GM13976 (cell line): ENCODE measurements around the gene ZCCHC24.
"Not testable (repeated sequence)": the region's sequence is repeated elsewhere in the genome, so short reads cannot be mapped to it uniquely, and the experiment has no call there.

ENCODE experiments used
- DNase-seq: peaks from one replicate; pipeline ENCODE4 v3.0.0; 2012; ENCODE audit warnings: low spot score
- in situ Hi-C: fragments of 300-500 bp; cut with MboI; formaldehyde crosslinking; loops from one replicate; pipeline ENCODE4 v1.12.0; 2022; ENCODE audit warnings: low sequenced_read_pairs, mixed read lengths, inconsistent platforms; ENCODE audit not compliant: unreplicated experiment
- TF ChIP-seq, protein P1 (sequence below): IDR thresholded peaks from 2 replicates; pipeline ENCODE4 v1.5.1; 2012; ENCODE audit warnings: borderline replicate concordance, mild to moderate bottlenecking; ENCODE audit not compliant: insufficient read depth; ENCODE audit errors: extremely low read depth, missing control alignments, control extremely low read depth

ZCCHC24 gene

DNA sequence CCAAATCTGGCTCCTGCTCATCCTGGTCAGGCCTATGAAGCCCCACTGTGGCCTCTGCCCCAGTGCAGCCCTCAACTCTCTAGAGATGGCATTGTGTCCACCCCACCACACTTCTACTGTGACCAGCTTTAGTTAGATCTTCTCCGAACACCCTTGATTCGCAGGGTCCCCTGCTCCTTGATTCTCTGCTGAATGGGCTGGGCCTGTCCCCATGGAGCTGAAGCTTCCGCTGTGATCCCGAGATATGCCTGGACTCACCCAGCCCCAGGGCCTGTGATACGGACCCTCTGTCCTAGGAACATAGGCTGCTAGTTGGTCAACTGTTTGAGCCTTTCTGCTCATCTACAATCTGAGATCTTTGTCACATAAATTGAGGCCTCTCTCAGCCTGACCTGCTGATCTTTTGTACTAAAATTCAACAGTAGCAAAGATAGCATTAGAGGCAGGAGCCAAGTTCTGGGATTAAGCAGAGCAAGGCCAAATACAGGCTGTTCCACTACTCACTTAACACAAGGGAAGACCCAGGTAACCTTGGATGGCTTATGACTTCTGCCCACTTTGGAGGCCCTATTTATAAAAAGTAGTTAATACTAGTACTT is 104.7 kb downstream of the ZCCHC24 start:
- no peak for DNase-seq
- TF ChIP-seq, protein P1, sequence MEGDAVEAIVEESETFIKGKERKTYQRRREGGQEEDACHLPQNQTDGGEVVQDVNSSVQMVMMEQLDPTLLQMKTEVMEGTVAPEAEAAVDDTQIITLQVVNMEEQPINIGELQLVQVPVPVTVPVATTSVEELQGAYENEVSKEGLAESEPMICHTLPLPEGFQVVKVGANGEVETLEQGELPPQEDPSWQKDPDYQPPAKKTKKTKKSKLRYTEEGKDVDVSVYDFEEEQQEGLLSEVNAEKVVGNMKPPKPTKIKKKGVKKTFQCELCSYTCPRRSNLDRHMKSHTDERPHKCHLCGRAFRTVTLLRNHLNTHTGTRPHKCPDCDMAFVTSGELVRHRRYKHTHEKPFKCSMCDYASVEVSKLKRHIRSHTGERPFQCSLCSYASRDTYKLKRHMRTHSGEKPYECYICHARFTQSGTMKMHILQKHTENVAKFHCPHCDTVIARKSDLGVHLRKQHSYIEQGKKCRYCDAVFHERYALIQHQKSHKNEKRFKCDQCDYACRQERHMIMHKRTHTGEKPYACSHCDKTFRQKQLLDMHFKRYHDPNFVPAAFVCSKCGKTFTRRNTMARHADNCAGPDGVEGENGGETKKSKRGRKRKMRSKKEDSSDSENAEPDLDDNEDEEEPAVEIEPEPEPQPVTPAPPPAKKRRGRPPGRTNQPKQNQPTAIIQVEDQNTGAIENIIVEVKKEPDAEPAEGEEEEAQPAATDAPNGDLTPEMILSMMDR = no peak
- in situ Hi-C loops = no loop called here

DNA sequence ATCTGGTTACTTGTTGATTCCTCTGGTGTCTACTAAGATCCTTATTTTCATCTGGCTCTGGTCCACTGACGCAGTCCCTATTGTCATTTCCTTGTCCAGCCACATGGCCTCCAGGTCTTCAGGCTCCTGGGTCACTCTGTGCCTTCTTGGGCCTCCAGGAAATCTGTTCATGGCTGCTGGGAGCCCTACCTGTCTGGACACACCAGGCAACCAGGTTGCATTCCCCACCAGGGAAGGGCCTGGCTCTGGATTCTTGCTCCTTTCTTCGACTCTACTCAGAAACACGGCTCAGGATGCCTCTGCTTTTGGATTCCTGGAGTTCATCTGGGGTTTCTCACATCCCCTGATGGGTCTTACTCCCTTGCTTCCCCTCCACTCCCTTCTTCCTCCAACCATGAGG is 106.2 kb downstream of the ZCCHC24 start:
- in situ Hi-C loops = no loop called here
- DNase-seq = no peak
- TF ChIP-seq, protein P1 = no peak

DNA sequence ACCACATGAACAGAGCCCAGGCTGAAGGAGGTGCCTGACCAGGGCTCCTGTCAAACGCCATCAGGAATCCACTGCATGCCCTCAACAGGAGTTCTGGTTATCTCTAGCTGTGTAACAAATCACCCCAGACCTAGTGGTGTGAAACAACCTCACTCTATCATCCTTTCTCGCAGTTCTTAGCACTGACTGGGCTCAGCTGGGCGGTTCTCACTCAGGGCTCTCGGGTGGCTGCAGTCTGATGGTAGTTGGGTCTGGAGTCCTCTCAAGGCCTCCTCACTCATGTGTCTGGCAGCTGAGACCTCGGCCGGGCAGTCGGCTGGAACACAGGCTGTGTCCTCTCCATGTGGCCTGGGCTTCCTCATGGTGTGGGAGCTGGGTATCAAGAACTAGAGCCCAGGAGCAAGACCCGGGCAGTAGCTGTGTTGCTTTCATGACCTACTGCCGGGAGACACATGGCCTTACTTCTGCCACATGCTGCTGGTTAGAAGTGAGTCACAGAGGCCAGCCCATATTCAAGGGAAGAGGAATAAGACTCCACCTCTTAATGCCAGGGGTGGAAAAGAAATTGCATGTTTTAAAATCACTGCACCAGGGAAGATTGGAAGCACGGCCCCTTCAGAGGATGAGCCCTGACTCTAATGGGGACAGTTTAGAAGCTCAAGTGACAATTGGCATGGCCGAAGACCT is 107.5 kb downstream of the ZCCHC24 start:
- in situ Hi-C loops, DNase-seq: not testable (repeated sequence)

DNA sequence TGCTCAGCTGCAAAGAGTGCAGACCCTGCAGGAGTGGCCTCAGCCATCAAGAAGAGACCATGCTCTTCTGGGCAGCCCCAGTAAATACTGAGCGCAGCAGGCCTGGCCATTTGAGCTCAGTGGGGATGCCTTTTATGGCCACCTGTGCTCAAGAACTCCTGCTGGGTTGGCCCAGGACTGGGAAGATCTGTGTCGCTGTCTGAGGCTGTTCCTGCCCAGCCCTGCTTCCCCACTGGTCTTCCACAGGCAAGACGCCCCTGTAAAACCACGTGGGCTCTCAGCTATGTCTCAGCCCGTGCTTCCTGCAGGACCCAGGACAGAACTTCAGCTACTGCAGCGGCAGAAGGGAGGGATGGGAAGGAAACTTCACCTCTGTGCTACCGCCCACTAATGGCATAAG is 108.7 kb downstream of the ZCCHC24 start:
- in situ Hi-C loops = no loop called here
- TF ChIP-seq, protein P1 = no peak
- no peak for DNase-seq

DNA sequence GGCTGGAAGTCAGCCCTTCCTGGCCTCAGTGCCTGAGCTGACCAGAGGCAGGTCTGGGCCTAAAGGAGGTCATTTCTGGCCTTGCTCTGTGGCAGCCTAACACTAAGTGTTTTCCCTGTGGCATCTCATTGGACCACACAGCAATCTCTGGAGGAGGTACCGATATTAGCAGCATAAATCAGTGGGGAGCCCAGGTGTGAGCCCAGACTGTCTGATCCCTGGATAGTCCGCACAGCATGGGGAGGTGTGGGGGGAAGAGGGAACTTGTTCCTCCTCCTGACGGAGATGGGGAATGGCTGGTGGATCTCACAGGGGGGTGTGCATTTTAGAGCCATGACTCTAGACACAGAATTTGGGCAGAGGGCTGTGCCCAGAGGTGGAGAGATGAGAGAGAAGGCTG is 109.1 kb downstream of the ZCCHC24 start:
- in situ Hi-C loops = no loop called here
- no peak for DNase-seq

DNA sequence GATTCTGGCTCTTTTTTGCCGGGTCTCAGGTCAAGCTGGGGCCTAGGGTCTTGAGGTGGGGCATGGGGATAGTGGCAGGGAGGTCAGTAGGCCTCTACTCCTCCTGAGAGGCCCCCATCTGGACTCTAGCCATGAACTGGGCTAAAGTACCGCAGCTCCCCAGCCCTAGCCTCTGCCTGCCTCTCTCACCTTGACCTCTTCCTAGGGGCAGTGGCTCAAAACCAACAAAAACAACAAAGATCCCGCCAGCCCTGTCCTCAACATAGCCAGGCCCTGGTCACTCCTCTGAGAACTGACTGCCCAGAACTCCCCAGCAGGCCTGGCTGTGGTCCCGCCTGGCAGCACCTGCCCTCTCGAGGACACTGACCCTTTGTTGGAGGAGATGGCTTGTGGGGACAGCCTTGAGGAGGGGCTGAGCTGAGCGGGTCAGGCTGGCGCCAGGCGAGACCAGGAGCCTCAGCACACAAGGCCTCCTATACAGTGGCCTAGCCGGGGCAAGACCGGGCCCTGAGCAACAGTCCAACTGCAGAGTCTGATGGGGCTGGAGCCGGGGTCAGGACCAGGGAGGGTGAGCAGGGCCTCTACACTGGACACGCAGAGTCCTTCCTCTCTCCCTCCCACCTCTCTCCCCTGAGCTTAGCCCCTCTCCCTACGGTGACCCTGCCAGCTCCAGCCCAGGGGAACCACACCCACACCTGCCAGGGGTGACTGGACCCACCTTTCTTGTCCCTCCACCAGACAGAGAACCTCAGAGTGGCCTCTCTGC is 109.8 kb downstream of the ZCCHC24 start:
- DNase-seq = no peak
- TF ChIP-seq, protein P1 = no peak
- in situ Hi-C loops = no loop called here

More for the DNA sequence above, 109.1 kb downstream of the ZCCHC24 start:
- TF ChIP-seq, protein P1 = no peak

DNA sequence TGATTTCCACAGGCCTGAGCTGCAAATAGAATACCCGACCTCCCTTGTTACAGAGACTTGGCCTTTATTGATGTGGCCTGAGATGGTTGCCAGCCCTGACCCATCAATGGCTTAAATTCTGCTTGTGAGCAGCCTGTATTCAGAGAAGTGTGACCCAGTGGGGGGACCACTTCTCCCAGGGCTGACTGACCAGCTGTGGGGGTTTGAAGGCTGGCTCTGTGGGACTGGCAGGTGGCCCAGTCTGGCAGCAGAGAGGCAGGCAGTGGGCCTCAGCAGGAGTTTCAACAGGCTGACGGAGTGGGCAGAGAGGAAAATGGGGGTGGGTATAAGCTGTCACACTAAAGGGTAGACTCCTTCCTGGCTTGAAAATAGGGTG is 110.3 kb downstream of the ZCCHC24 start:
- TF ChIP-seq, protein P1 = no peak
- no peak for DNase-seq
- in situ Hi-C loops = no loop called here
